Skin of body (tissue), 2 donors: ENCODE data around the gene MYOG. TPM values are rescaled to one million over a fixed set of nuclear protein-coding genes. Genes with fewer than 3 reads are reported as not detected.

Experiments
- DNase-seq: peaks from one replicate; lab custom pipeline; 2025; lab: John Stamatoyannopoulos, UW
- total RNA-seq: library from RNA; depleted of rRNA; stranded (reverse); fragments of >200 nt; gene quantifications from one replicate; pipeline ENCODE4 v1.2.3, GENCODE V29; 2014

The MYOG gene
- total RNA-seq, 1 donor from 2014 or later = 11.0 TPM

GRCh38 chr1:203046984-203047630 is 38.7 kb downstream of the MYOG start:
- DNase-seq = peak; percentile 32

- DNase-seq = no peak
Measured at GRCh38 chr1:203045821-203046594, 39.8 kb downstream of the MYOG start.

- DNase-seq = no peak
Measured at GRCh38 chr1:203045336-203045735, 40.5 kb downstream of the MYOG start.

- DNase-seq = no peak
Measured at GRCh38 chr1:203044546-203045250, 41.1 kb downstream of the MYOG start.

GRCh38 chr1:203043830-203044545 is 41.8 kb downstream of the MYOG start:
- DNase-seq = no peak

GRCh38 chr1:203041351-203041932 is 44.4 kb downstream of the MYOG start:
- no peak for DNase-seq

- DNase-seq = no peak
Measured at GRCh38 chr1:203040513-203041275, 45.1 kb downstream of the MYOG start.

- no peak for DNase-seq
Measured at GRCh38 chr1:203039609-203040512, 46.0 kb downstream of the MYOG start.

GRCh38 chr1:203038891-203039608 is 46.8 kb downstream of the MYOG start:
- DNase-seq = peak; percentile 48

GRCh38 chr1:203038217-203038741 is 47.5 kb downstream of the MYOG start:
- DNase-seq = no peak

- DNase-seq = no peak
Measured at GRCh38 chr1:203037509-203038190, 48.2 kb downstream of the MYOG start.

GRCh38 chr1:203036537-203036936 is 49.3 kb downstream of the MYOG start:
- DNase-seq = no peak

- DNase-seq = no peak
Measured at GRCh38 chr1:203036135-203036534, 49.7 kb downstream of the MYOG start.

GRCh38 chr1:203035111-203036000 is 50.5 kb downstream of the MYOG start:
- DNase-seq = no peak

- no peak for DNase-seq
Measured at GRCh38 chr1:203034422-203035110, 51.2 kb downstream of the MYOG start.

GRCh38 chr1:203033917-203034316 is 51.9 kb downstream of the MYOG start:
- no peak for DNase-seq
